ENCODE data around the gene POLD2.

DNA sequence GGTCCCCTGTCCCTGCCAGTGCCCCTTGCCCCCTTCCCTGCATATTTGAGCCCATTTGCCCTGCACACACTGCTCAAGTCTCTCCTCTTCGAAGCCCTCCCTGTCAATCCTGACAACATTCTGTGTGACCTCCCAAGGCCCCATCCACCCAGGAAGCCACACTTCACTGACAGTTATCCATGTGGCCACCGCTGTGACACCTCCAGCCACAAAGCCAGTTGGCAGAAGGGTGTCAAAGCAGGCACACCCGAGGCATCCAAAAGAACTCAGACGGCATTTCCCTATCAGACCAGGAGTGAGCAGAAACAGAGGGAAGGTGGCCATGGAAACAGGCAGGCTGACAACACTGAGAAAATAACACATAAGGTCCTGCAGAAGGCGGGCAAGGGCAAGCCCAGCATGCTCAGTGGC is 45.7 kb downstream of the POLD2 start:
- TF ChIP-seq, protein P1, sequence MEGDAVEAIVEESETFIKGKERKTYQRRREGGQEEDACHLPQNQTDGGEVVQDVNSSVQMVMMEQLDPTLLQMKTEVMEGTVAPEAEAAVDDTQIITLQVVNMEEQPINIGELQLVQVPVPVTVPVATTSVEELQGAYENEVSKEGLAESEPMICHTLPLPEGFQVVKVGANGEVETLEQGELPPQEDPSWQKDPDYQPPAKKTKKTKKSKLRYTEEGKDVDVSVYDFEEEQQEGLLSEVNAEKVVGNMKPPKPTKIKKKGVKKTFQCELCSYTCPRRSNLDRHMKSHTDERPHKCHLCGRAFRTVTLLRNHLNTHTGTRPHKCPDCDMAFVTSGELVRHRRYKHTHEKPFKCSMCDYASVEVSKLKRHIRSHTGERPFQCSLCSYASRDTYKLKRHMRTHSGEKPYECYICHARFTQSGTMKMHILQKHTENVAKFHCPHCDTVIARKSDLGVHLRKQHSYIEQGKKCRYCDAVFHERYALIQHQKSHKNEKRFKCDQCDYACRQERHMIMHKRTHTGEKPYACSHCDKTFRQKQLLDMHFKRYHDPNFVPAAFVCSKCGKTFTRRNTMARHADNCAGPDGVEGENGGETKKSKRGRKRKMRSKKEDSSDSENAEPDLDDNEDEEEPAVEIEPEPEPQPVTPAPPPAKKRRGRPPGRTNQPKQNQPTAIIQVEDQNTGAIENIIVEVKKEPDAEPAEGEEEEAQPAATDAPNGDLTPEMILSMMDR (IDR thresholded peaks at IDR 0.05) = no peak
- TF ChIP-seq POLR2AphosphoS5 (IDR thresholded peaks at IDR 0.05; ENCODE audit: insufficient read depth in 1 of 2, low read depth in 1 of 2) = no peak
